ENCODE measurements around the gene KLHL2. TPM values are rescaled to one million over a fixed set of nuclear protein-coding genes. Genes with fewer than 3 reads are reported as not detected.

Gene KLHL2
- total RNA-seq, 4 donors from 2014 or later: 12.5 to 16.4 (median 14.1) TPM

DNA sequence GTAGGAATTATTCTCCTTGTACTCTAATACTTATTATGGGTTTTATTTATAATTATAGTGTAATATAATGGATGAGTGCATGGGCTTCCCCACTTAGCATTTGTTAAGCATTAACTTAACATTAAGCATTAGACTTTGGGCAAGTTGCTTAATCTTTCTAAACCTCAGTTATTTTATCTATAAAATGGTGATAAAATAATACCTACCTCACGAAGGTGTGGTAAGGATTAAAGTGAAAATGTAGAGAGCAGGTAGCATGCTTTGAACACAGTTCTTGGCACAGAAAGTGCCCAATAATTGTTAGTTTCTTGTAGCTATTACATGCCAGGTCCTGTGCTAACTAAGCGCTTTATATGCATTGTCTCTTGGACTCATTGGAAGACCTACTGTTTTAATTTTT is 122.7 kb downstream of the KLHL2 start:
- Histone ChIP-seq H3K9me3 (no peaks in the 10 kb centered on the region), H3K27ac (no peak overlapping the region), H3K4me1 (peaks cover 27% of the 10 kb centered on the region), H3K27me3 (no peaks in the 10 kb centered on the region), H3K4me3 (no peak overlapping the region), H3K36me3 (peaks cover 5% of the 10 kb centered on the region)
- no peak for DNase-seq (ENCODE audit: low spot score in 2 of 2)
- WGBS: 95% methylated on average over 2 of the region's 2 CpGs
- no peak for TF ChIP-seq POLR2AphosphoS5 (IDR thresholded peaks at IDR 0.05)
- TF ChIP-seq, protein P1, sequence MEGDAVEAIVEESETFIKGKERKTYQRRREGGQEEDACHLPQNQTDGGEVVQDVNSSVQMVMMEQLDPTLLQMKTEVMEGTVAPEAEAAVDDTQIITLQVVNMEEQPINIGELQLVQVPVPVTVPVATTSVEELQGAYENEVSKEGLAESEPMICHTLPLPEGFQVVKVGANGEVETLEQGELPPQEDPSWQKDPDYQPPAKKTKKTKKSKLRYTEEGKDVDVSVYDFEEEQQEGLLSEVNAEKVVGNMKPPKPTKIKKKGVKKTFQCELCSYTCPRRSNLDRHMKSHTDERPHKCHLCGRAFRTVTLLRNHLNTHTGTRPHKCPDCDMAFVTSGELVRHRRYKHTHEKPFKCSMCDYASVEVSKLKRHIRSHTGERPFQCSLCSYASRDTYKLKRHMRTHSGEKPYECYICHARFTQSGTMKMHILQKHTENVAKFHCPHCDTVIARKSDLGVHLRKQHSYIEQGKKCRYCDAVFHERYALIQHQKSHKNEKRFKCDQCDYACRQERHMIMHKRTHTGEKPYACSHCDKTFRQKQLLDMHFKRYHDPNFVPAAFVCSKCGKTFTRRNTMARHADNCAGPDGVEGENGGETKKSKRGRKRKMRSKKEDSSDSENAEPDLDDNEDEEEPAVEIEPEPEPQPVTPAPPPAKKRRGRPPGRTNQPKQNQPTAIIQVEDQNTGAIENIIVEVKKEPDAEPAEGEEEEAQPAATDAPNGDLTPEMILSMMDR (IDR thresholded peaks at IDR 0.05): no peak
- TF ChIP-seq POLR2A (IDR thresholded peaks at IDR 0.05): no peak
- TF ChIP-seq EP300 (IDR thresholded peaks at IDR 0.05): no peak

DNA sequence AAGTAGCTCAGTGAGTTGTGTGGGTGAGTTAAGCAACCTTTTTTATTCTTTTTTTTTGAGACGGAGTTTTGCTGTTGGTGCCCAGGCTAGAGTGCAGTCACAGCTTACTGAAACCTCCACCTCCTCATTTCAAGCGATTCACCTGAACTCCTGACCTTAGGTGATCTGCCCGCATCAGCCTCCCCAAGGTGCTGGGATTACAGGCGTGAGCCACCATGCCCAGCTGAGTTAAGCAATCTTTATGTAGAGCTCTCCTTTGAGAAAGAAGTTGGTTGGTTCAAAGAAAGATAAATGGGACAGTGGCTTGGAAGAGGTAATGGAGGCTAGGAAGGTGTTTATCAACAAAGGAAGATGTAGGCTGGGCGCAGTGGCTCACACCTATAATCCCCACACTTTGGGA is 123.3 kb downstream of the KLHL2 start:
- Histone ChIP-seq H3K9me3 (no peaks in the 10 kb centered on the region), H3K4me3 (no peak overlapping the region), H3K4me1 (peaks cover 23% of the 10 kb centered on the region), H3K27me3 (no peaks in the 10 kb centered on the region), H3K36me3 (peaks cover 5% of the 10 kb centered on the region), H3K27ac (no peak overlapping the region)
- 85% methylated on average over 5 of the region's 5 CpGs for WGBS
- no peak for DNase-seq (ENCODE audit: low spot score in 2 of 2)
- TF ChIP-seq POLR2A (IDR thresholded peaks at IDR 0.05) (no peak), EP300 (IDR thresholded peaks at IDR 0.05) (no peak), POLR2AphosphoS5 (IDR thresholded peaks at IDR 0.05) (no peak)
- TF ChIP-seq, protein P1 (IDR thresholded peaks at IDR 0.05): no peak

DNA sequence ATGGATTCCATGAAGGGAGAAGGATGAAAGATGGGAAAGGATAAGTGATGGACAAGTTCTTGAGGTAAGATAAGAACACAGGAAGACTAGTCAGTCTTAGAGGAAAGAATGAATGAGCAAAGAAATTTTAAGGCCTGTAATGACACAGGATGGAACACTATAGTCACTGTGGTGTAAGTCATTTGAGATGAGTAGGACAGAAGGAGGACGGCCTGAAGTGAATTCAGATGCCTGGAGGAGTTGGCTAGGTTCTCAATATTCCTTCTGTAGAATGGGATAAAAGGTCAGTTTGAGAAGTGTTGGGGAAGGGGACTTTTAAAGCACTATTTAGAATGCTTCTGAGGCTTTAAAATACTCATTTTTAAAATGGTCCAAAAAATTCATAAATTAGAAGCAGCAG is 124.0 kb downstream of the KLHL2 start:
- Histone ChIP-seq H3K9me3 (no peaks in the 10 kb centered on the region), H3K4me1 (peaks cover 16% of the 10 kb centered on the region), H3K27ac (no peak overlapping the region), H3K27me3 (no peaks in the 10 kb centered on the region), H3K4me3 (no peak overlapping the region), H3K36me3 (peaks cover 5% of the 10 kb centered on the region)
- DNase-seq (ENCODE audit: low spot score in 2 of 2): no peak
- no peak for TF ChIP-seq EP300 (IDR thresholded peaks at IDR 0.05)
- TF ChIP-seq, protein P1 (IDR thresholded peaks at IDR 0.05): no peak
- TF ChIP-seq POLR2A (IDR thresholded peaks at IDR 0.05): no peak
- TF ChIP-seq POLR2AphosphoS5 (IDR thresholded peaks at IDR 0.05): no peak
- WGBS: 91% methylated on average over 1 of the region's 1 CpG

DNA sequence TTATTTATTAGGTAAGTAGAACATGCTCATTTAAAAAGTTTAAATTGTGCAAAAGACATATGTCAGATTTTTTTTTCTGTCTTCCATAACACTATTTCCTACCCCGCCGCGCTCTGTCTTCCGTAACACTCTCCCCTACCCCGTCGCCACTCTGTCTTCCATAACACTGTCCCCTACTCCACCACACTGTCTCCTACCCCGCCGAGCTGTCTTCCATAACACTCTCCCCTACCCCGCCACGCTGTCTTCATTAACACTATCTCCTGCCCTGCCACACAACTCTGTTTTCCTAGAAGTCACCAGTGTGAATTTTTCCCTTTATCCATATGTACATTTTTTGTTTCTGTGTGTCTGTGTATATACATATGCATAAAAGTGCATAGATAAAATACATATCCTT is 124.5 kb downstream of the KLHL2 start:
- no peak for DNase-seq (ENCODE audit: low spot score in 2 of 2)
- Histone ChIP-seq H3K9me3 (no peaks in the 10 kb centered on the region), H3K4me3 (no peak overlapping the region), H3K4me1 (peaks cover 14% of the 10 kb centered on the region), H3K27me3 (no peaks in the 10 kb centered on the region), H3K27ac (no peak overlapping the region), H3K36me3 (peaks cover 5% of the 10 kb centered on the region)
- TF ChIP-seq POLR2A (IDR thresholded peaks at IDR 0.05): no peak
- whole genome bisulfite sequencing: 85% methylated on average over 10 of the region's 10 CpGs

DNA sequence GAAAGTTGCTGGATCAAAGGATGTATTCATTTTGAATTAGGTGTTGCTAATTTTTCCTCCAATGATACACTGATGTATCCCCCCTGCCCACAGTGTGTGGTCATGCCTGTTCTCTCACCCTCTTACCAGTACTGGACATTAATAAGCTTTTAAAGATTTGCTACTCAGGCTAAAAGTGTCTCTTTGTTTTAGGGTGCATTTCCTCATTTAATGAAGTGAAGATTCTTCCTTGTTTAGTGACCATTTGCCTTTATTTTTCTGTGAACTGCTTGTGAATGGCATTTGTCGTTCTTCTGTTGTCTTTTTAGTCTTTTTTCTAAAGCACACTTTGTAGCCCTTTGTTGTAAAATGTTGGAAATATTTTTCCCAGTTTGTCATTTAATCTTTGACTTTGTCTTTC is 125.1 kb downstream of the KLHL2 start:
- H3K4me3 ChIP-seq: no peak overlapping the region
- H3K36me3 ChIP-seq: peaks cover 5% of the 10 kb centered on the region
- H3K27ac ChIP-seq: no peak overlapping the region
- no peak for TF ChIP-seq EP300 (IDR thresholded peaks at IDR 0.05)
- no peak for TF ChIP-seq POLR2AphosphoS5 (IDR thresholded peaks at IDR 0.05)
- TF ChIP-seq, protein P1 (IDR thresholded peaks at IDR 0.05): no peak
- TF ChIP-seq POLR2A (IDR thresholded peaks at IDR 0.05): no peak
- H3K9me3 ChIP-seq: no peaks in the 10 kb centered on the region
- H3K27me3 ChIP-seq: no peaks in the 10 kb centered on the region
- H3K4me1 ChIP-seq: peaks cover 14% of the 10 kb centered on the region
- no peak for DNase-seq (ENCODE audit: low spot score in 2 of 2)
- WGBS: 67% methylated on average over 1 of the region's 1 CpG

DNA sequence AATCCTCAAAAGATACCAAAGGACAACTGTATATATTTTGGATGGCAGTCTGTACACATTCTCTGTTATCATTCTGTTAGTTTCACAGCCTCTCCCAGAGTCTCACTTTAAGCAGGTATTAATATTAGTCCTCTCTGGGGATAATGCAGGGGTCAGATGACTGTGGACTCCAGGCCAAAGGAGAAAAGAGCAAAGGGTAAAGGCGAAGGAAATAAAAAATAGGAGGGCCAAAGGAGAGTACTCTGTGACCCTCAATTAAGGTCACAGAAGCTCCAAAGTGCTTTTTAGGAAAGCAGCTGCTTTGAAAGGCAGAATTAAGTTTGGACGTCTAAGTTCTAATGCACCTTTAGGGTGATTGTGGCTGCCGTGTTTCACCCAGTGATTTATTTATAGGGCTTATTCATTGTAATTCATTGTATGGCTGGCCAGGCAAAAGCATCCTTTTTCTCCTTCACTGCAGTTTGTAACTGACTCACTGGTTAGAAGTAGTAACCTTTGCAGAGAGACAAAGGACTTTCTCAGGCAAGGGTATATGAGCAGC is 127.9 kb downstream of the KLHL2 start:
- TF ChIP-seq EP300 (IDR thresholded peaks at IDR 0.05): no peak
- TF ChIP-seq, protein P1 (IDR thresholded peaks at IDR 0.05): no peak
- no peak for TF ChIP-seq POLR2AphosphoS5 (IDR thresholded peaks at IDR 0.05)
- no peak for TF ChIP-seq POLR2A (IDR thresholded peaks at IDR 0.05)
- WGBS: 79% methylated on average over 3 of the region's 3 CpGs
- H3K9me3 ChIP-seq: no peaks in the 10 kb centered on the region
- H3K4me1 ChIP-seq: no peaks in the 10 kb centered on the region
- H3K27ac ChIP-seq: no peak overlapping the region
- no peak overlapping the region for H3K4me3 ChIP-seq
- no peak for DNase-seq (ENCODE audit: low spot score in 2 of 2)
- H3K36me3 ChIP-seq: peaks cover 18% of the 10 kb centered on the region
- no peaks in the 10 kb centered on the region for H3K27me3 ChIP-seq
